Astrocyte of the cerebellum (primary cell): Measurements from ENCODE around the gene PTPRQ.

Experiments used
- DNase-seq: peaks from one replicate; pipeline ENCODE4 v3.0.0-alpha.2; 2011; ENCODE audit warnings: low read depth
- H3K4me3 ChIP-seq: 2 replicates; pipeline ENCODE4 v1.5.1; 2011; ENCODE audit warnings: mild to moderate bottlenecking, low read depth, low read length, moderate library complexity
- CTCF ChIP-seq: IDR thresholded peaks from 2 replicates; pipeline ENCODE4 v1.5.1; 2012; ENCODE audit warnings: low read length, low read depth, moderate library complexity, mild to moderate bottlenecking; ENCODE audit errors: missing control alignments
- in situ Hi-C: cut with HindIII; loops from 2 replicates; pipeline ENCODE4 v1.10.0; 2017; ENCODE audit warnings: low sequenced_read_pairs

The PTPRQ gene

GRCh38 chr12:80411787-80412186 lies 32.2 kb upstream of the PTPRQ start:
- in situ Hi-C loops: no loop called here
- H3K4me3 ChIP-seq: no peak overlapping the region
- TF ChIP-seq CTCF: no peak
- DNase-seq: no peak

- DNase-seq: peak; percentile 66
- in situ Hi-C loops: no loop called here
- TF ChIP-seq CTCF: peak; percentile 57
- H3K4me3 ChIP-seq: no peak overlapping the region
Observed at GRCh38 chr12:80412343-80412953, 31.6 kb upstream of the PTPRQ start.

- no peak overlapping the region for H3K4me3 ChIP-seq
- DNase-seq: no peak
- in situ Hi-C loops: no loop called here
- TF ChIP-seq CTCF: no peak
Observed at GRCh38 chr12:80413462-80413861, 30.6 kb upstream of the PTPRQ start.

GRCh38 chr12:80415466-80415865 lies 28.6 kb upstream of the PTPRQ start:
- H3K4me3 ChIP-seq: no peak overlapping the region
- in situ Hi-C loops: no loop called here
- no peak for TF ChIP-seq CTCF
- no peak for DNase-seq

GRCh38 chr12:80419644-80420043 lies 24.4 kb upstream of the PTPRQ start:
- in situ Hi-C loops: no loop called here
- DNase-seq: no peak
- no peak for TF ChIP-seq CTCF
- H3K4me3 ChIP-seq: no peak overlapping the region

- TF ChIP-seq CTCF: no peak
- no peak for DNase-seq
- no peak overlapping the region for H3K4me3 ChIP-seq
- in situ Hi-C loops: no loop called here
Observed at GRCh38 chr12:80420075-80420474, 24.0 kb upstream of the PTPRQ start.
